Ascending aorta (tissue), 2 donors: ENCODE results near the gene CRYGD. TPM values are rescaled to one million over a fixed set of nuclear protein-coding genes. Genes with fewer than 3 reads are reported as not detected.
"Not testable (repeated sequence)": the region's sequence is repeated elsewhere in the genome, so short reads cannot be mapped to it uniquely, and the experiment has no call there.

Experiments
- DNase-seq, 2 donors: peaks; one replicate each; pipeline ENCODE4 v3.0.0-alpha.2; 2019; ENCODE audit warnings: low spot score in 2 of 2
- H3K27ac ChIP-seq, 2 donors: fragments of 200-600 bp; sonication (generic); one replicate each; pipeline ENCODE4 v1.5.1; 2016 to 2017; ENCODE audit warnings: mild to moderate bottlenecking in 1 of 2
- H3K27me3 ChIP-seq: fragments of 200-600 bp; sonication (generic); one replicate; pipeline ENCODE4 v1.5.1; 2017
- H3K36me3 ChIP-seq, 2 donors: fragments of 200-600 bp; sonication (generic); one replicate each; pipeline ENCODE4 v1.5.1; 2016
- H3K4me1 ChIP-seq, 2 donors: fragments of 200-600 bp; sonication (generic); one replicate each; pipeline ENCODE4 v1.5.1; 2016 to 2017; ENCODE audit warnings: mild to moderate bottlenecking in 1 of 2
- H3K4me3 ChIP-seq, 2 donors: fragments of 200-600 bp; sonication (generic); one replicate each; pipeline ENCODE4 v1.5.1; 2016 to 2017; ENCODE audit warnings: mild to moderate bottlenecking in 1 of 2
- H3K9me3 ChIP-seq, 2 donors: fragments of 200-600 bp; sonication (generic); one replicate each; pipeline ENCODE4 v1.5.1; 2016
- CTCF ChIP-seq, 3 experiments: fragments of 200-600 bp in 2 of 3; fragments of 450-650 bp in 1 of 3; sonication (generic) in 2 of 3; IDR thresholded peaks; one replicate each; pipeline ENCODE4 v1.5.1; 2016 to 2019; ENCODE audit warnings: antibody characterized with exemption in 3 of 3, mild to moderate bottlenecking in 1 of 3, moderate library complexity in 1 of 3
- intact Hi-C: fragments of 100-400 bp; cut with DNase I; formaldehyde crosslinking; loops from one replicate; pipeline ENCODE4 v1.15.1; 2023
- total RNA-seq: library from RNA; depleted of rRNA; stranded (reverse); fragments of >200 nt; gene quantifications from one replicate; pipeline ENCODE4 v1.1.0, GENCODE V29; 2016

Gene CRYGD
- total RNA-seq, 1 donor from 2014 or later: not detected

GRCh38 chr2:208127090-208127489 lies 2.8 kb upstream of the CRYGD start:
- no peak for DNase-seq
- H3K27ac ChIP-seq: no peak overlapping the region
- no peaks in the 10 kb centered on the region for H3K27me3 ChIP-seq
- no peak overlapping the region for H3K4me3 ChIP-seq
- H3K36me3 ChIP-seq: no peaks in the 10 kb centered on the region
- TF ChIP-seq CTCF (IDR thresholded peaks at IDR 0.05): no peak
- no peaks in the 10 kb centered on the region for H3K9me3 ChIP-seq
- no peaks in the 10 kb centered on the region for H3K4me1 ChIP-seq
- intact Hi-C loops: no loop called here

GRCh38 chr2:208125251-208125650 lies 927 bp upstream of the CRYGD start:
- H3K9me3 ChIP-seq: no peaks in the 10 kb centered on the region
- intact Hi-C loops: no loop called here
- H3K27ac ChIP-seq: no peak overlapping the region
- no peaks in the 10 kb centered on the region for H3K27me3 ChIP-seq
- no peak for DNase-seq
- TF ChIP-seq CTCF (IDR thresholded peaks at IDR 0.05): no peak
- no peaks in the 10 kb centered on the region for H3K4me1 ChIP-seq
- no peaks in the 10 kb centered on the region for H3K36me3 ChIP-seq
- H3K4me3 ChIP-seq: no peak overlapping the region

GRCh38 chr2:208122248-208122647 lies 2.1 kb downstream of the CRYGD start:
- no peaks in the 10 kb centered on the region for H3K36me3 ChIP-seq
- no peaks in the 10 kb centered on the region for H3K9me3 ChIP-seq
- intact Hi-C loops: no loop called here
- no peak overlapping the region for H3K27ac ChIP-seq
- H3K27me3 ChIP-seq: no peaks in the 10 kb centered on the region
- no peak for TF ChIP-seq CTCF (IDR thresholded peaks at IDR 0.05)
- no peak for DNase-seq
- H3K4me3 ChIP-seq: no peak overlapping the region
- no peaks in the 10 kb centered on the region for H3K4me1 ChIP-seq

GRCh38 chr2:208118918-208119317 lies 5.4 kb downstream of the CRYGD start:
- no peak for TF ChIP-seq CTCF (IDR thresholded peaks at IDR 0.05)

GRCh38 chr2:208117390-208117789 lies 6.9 kb downstream of the CRYGD start:
- intact Hi-C loops, H3K9me3 ChIP-seq, H3K36me3 ChIP-seq, DNase-seq, H3K4me3 ChIP-seq, H3K27me3 ChIP-seq, H3K4me1 ChIP-seq, H3K27ac ChIP-seq: not testable (repeated sequence)

More at GRCh38 chr2:208118918-208119317, 5.4 kb downstream of the CRYGD start:
- Histone ChIP-seq H3K27ac (no peak overlapping the region), H3K4me1 (no peaks in the 10 kb centered on the region), H3K9me3 (no peaks in the 10 kb centered on the region), H3K4me3 (no peak overlapping the region), H3K27me3 (no peaks in the 10 kb centered on the region), H3K36me3 (no peaks in the 10 kb centered on the region)
- intact Hi-C loops: no loop called here
- no peak for DNase-seq

GRCh38 chr2:208112969-208113368 lies 11.4 kb downstream of the CRYGD start:
- Histone ChIP-seq H3K27me3 (no peaks in the 10 kb centered on the region), H3K36me3 (no peaks in the 10 kb centered on the region), H3K4me1 (no peaks in the 10 kb centered on the region), H3K4me3 (no peak overlapping the region), H3K27ac (no peak overlapping the region), H3K9me3 (no peaks in the 10 kb centered on the region)
- DNase-seq: no peak
- no peak for TF ChIP-seq CTCF (IDR thresholded peaks at IDR 0.05)
- intact Hi-C loops: no loop called here

GRCh38 chr2:208112273-208112745 lies 12.0 kb downstream of the CRYGD start:
- intact Hi-C loops, DNase-seq, H3K27me3 ChIP-seq, H3K36me3 ChIP-seq, H3K27ac ChIP-seq, H3K9me3 ChIP-seq, H3K4me1 ChIP-seq, H3K4me3 ChIP-seq: not testable (repeated sequence)
